GM18526 (cell line): ENCODE results near the gene MED27.

Experiments used
- POLR2A ChIP-seq: IDR thresholded peaks from 3 replicates; pipeline ENCODE4 v1.6.1; 2011; ENCODE audit not compliant: insufficient read length; ENCODE audit errors: extremely low read depth

MED27 gene

GRCh38 chr9:132079391-132080091 is at the start of gene MED27:
Gene MED27, minus strand, starts transcription at chr9:132079867. Its CDS starts 23 bp downstream, at chr9:132079844.
- peak; percentile 42 for TF ChIP-seq POLR2A

- no peak for TF ChIP-seq POLR2A
These were observed 48.3 kb upstream of the MED27 start for GRCh38 chr9:132127888-132128534.

- TF ChIP-seq POLR2A, result no peak
These were observed 47.1 kb upstream of the MED27 start for GRCh38 chr9:132126680-132127236.

- TF ChIP-seq POLR2A, result no peak
These were observed 46.4 kb upstream of the MED27 start for GRCh38 chr9:132125944-132126679.

- TF ChIP-seq POLR2A, result no peak
These were observed 45.7 kb upstream of the MED27 start for GRCh38 chr9:132125361-132125760.

GRCh38 chr9:132124800-132125199 is 45.1 kb upstream of the MED27 start:
- TF ChIP-seq POLR2A, result no peak

GRCh38 chr9:132121021-132121420 is 41.4 kb upstream of the MED27 start:
- TF ChIP-seq POLR2A, result no peak

GRCh38 chr9:132117694-132118093 is 38.0 kb upstream of the MED27 start:
- TF ChIP-seq POLR2A, result no peak

- TF ChIP-seq POLR2A, result no peak
These were observed 36.9 kb upstream of the MED27 start for GRCh38 chr9:132116583-132116982.

- TF ChIP-seq POLR2A, result no peak
These were observed 34.5 kb upstream of the MED27 start for GRCh38 chr9:132114102-132114707.

GRCh38 chr9:132109291-132109690 is 29.6 kb upstream of the MED27 start:
- TF ChIP-seq POLR2A, result no peak

- TF ChIP-seq POLR2A, result no peak
These were observed 29.1 kb upstream of the MED27 start for GRCh38 chr9:132108728-132109127.

GRCh38 chr9:132099741-132100407 is 20.2 kb upstream of the MED27 start:
- TF ChIP-seq POLR2A, result no peak

GRCh38 chr9:132099167-132099566 is 19.5 kb upstream of the MED27 start:
- no peak for TF ChIP-seq POLR2A

GRCh38 chr9:132094314-132094791 is 14.7 kb upstream of the MED27 start:
- no peak for TF ChIP-seq POLR2A

- no peak for TF ChIP-seq POLR2A
These were observed 11.1 kb upstream of the MED27 start for GRCh38 chr9:132090771-132091170.
